K562 (cell line): ENCODE data around the gene ROS1. TPM values are rescaled to one million over a fixed set of nuclear protein-coding genes. Genes with fewer than 3 reads are reported as not detected.

Source experiments
- ATAC-seq: fragments of 200-7000 bp; cut with Tn5 transposase; 3 replicates; pipeline ENCODE4 v1.9.1; 2020; ENCODE audit warnings: moderate library complexity
- BruUV-seq: library from RNA; stranded (reverse); fragments of 400-500 nt; replicated peaks from 2 replicates; lab custom pipeline; 2021; lab: Mats Ljungman, UMichigan
- CTCF ChIA-PET: fragments of 300-600 bp; formaldehyde crosslinking; extraction: SDS; loops from one replicate; lab custom pipeline; 2021; ENCODE audit warnings: low intra/inter-chr PET ratio; lab: Yijun Ruan, JAX
- POLR2A ChIA-PET: fragments of 300-600, 350-650 bp; sonication (Branson Sonifier 250); formaldehyde crosslinking; extraction: SDS; loops from one replicate; lab custom pipeline; 2021; ENCODE audit warnings: antibody characterized with exemption, inconsistent platforms; lab: Yijun Ruan, JAX
- DNase-seq, 4 experiments: peaks; one replicate each; pipeline versions ENCODE4 v3.0.0 to v3.0.0-alpha.2; 2011 to 2018; ENCODE audit warnings: low spot score in 3 of 4, mixed read lengths in 3 of 4; ENCODE audit errors: extremely low read depth in 1 of 4
- FAIRE-seq: peaks from 2 replicates; lab custom pipeline; 2011; peaks lifted over from hg19 to GRCh38; lab: Jason Lieb, UNC
- H2AFZ ChIP-seq: 2 replicates; pipeline ENCODE4 v1.6.0; 2011; ENCODE audit warnings: low read depth, low read length, control low read depth, inconsistent platforms
- H3K27ac ChIP-seq: fragments of 200-600 bp; 3 replicates; pipeline ENCODE4 v1.8.0; 2011; ENCODE audit warnings: low read depth, mild to moderate bottlenecking, control low read depth, inconsistent platforms, low read length, moderate library complexity, mixed read lengths; ENCODE audit errors: extremely low read depth
- H3K27me3 ChIP-seq, 2 experiments: fragments of 300-600 bp in 1 of 2; 2 replicates in 1 of 2; 3 replicates in 1 of 2; pipeline versions ENCODE4 v1.6.0 to v1.8.0; 2011; ENCODE audit warnings: inconsistent platforms in 2 of 2, low read length in 2 of 2, mild to moderate bottlenecking in 1 of 2, mixed read lengths in 1 of 2, moderate library complexity in 1 of 2; ENCODE audit not compliant: control insufficient read depth in 2 of 2, insufficient read depth in 2 of 2
- H3K36me3 ChIP-seq: fragments of 300-600 bp; 3 replicates; pipeline ENCODE4 v1.8.0; 2011; ENCODE audit warnings: mild to moderate bottlenecking, low read length, inconsistent platforms; ENCODE audit not compliant: control insufficient read depth, insufficient read depth
- H3K4me1 ChIP-seq, 2 experiments: fragments of 200-600 bp in 1 of 2; replicated peaks in 1 of 2; 2 replicates in 1 of 2; 3 replicates in 1 of 2; pipeline versions ENCODE4 v1.5.1 to v1.8.0; 2011; ENCODE audit warnings: inconsistent platforms in 2 of 2, low read length in 2 of 2, mild to moderate bottlenecking in 1 of 2, mixed read lengths in 1 of 2, moderate library complexity in 1 of 2; ENCODE audit not compliant: control insufficient read depth in 2 of 2, insufficient read depth in 2 of 2
- H3K4me2 ChIP-seq: 2 replicates; pipeline ENCODE4 v1.6.1; 2011; ENCODE audit warnings: low read length, control low read depth, inconsistent platforms, mixed read lengths; ENCODE audit not compliant: insufficient read depth
- H3K4me3 ChIP-seq: fragments of 200-600 bp; sonication (generic), shearing (Covaris generic); 2 replicates; pipeline ENCODE4 v1.5.1; 2016; ENCODE audit warnings: control low read depth, inconsistent platforms
- H3K79me2 ChIP-seq: fragments of 200-600 bp; 3 replicates; pipeline ENCODE4 v1.8.0; 2011; ENCODE audit warnings: low read length, inconsistent platforms; ENCODE audit not compliant: control insufficient read depth, insufficient read depth
- H3K9ac ChIP-seq, 2 experiments: 2 replicates each; pipeline versions ENCODE4 v1.6.0 to v1.6.1; 2011; ENCODE audit warnings: low read depth in 2 of 2, low read length in 2 of 2, control low read depth in 1 of 2, inconsistent platforms in 1 of 2, mild to moderate bottlenecking in 1 of 2, mixed read lengths in 1 of 2; ENCODE audit not compliant: insufficient read depth in 1 of 2
- H3K9me1 ChIP-seq: one replicate; pipeline ENCODE4 v1.6.0; 2011; ENCODE audit warnings: inconsistent platforms, mild to moderate bottlenecking, low read length, moderate library complexity; ENCODE audit not compliant: control insufficient read depth, insufficient read depth
- H3K9me3 ChIP-seq: replicated peaks from 2 replicates; pipeline ENCODE4 v1.5.1; 2011; ENCODE audit warnings: low read depth, low read length, inconsistent platforms; ENCODE audit not compliant: control insufficient read depth, insufficient read depth
- H4K20me1 ChIP-seq: replicated peaks from 2 replicates; pipeline ENCODE4 v1.6.1; 2011; ENCODE audit warnings: low read length, inconsistent platforms, mixed read lengths; ENCODE audit not compliant: control insufficient read depth, insufficient read depth
- BRCA1 ChIP-seq, 2 experiments: fragments of 450-650 bp in 1 of 2; sonication (generic) in 1 of 2; formaldehyde crosslinking in 1 of 2; IDR thresholded peaks; 2 replicates each; pipeline versions ENCODE4 v1.5.0 to v1.6.1; 2017 to 2020; ENCODE audit warnings: mild to moderate bottlenecking in 1 of 2, missing genetic modification reagents in 1 of 2
- CHD1 ChIP-seq: fragments of 200-600 bp; sonication (generic); IDR thresholded peaks from one replicate; pipeline ENCODE4 v1.6.1; 2012; ENCODE audit warnings: mild to moderate bottlenecking, moderate library complexity, low read length, inconsistent platforms
- E2F3 ChIP-seq: fragments of 250-450 bp; sonication (Bioruptor Pico); IDR thresholded peaks from 2 replicates; pipeline ENCODE4 v1.4.0; 2020; ENCODE audit warnings: mild to moderate bottlenecking
- IFI16 ChIP-seq: fragments of 250-450 bp; sonication (Bioruptor Pico); IDR thresholded peaks from 2 replicates; pipeline ENCODE4 v2.1.2; 2022; ENCODE audit warnings: mild to moderate bottlenecking, inconsistent platforms
- MCM3 ChIP-seq: fragments of 450-650 bp; IDR thresholded peaks from 2 replicates; pipeline ENCODE4 v1.6.1; 2016
- SIRT6 ChIP-seq: IDR thresholded peaks from one replicate; pipeline ENCODE4 v1.6.1; 2012; ENCODE audit warnings: low read depth, mild to moderate bottlenecking, control low read depth, inconsistent platforms, low read length, moderate library complexity
- SIX5 ChIP-seq, 2 experiments: IDR thresholded peaks; 2 replicates each; pipeline ENCODE4 v1.6.1; 2011; ENCODE audit warnings: low read length in 2 of 2, borderline replicate concordance in 1 of 2, low read depth in 1 of 2, mild to moderate bottlenecking in 1 of 2, moderate library complexity in 1 of 2; ENCODE audit not compliant: insufficient read depth in 1 of 2
- ZNF778 ChIP-seq: fragments of 450-650 bp; formaldehyde crosslinking; IDR thresholded peaks from 2 replicates; pipeline ENCODE4 v1.4.0; 2020; ENCODE audit warnings: mild to moderate bottlenecking, moderate library complexity
- ZZZ3 ChIP-seq: fragments of 450-650 bp; IDR thresholded peaks from 2 replicates; pipeline ENCODE4 v1.6.1; 2016; ENCODE audit warnings: antibody characterized with exemption, mild to moderate bottlenecking, moderate library complexity
- WGBS: fragments of 100-300 bp; shearing (Covaris generic); methylation state at CpG from one replicate; pipeline ENCODE4 v1.1.6; 2016; ENCODE audit warnings: low coverage, mixed read lengths; ENCODE audit not compliant: insufficient coverage; ENCODE audit errors: missing lambda C conversion rate; 5-methylcytosine and 5-hydroxymethylcytosine counted together
- in situ Hi-C: fragments of 300-500 bp; cut with MboI; formaldehyde crosslinking; loops from 4 replicates; pipeline ENCODE4 v1.15.0; 2018; ENCODE audit warnings: inconsistent platforms, mixed read lengths
- intact Hi-C: fragments of 100-400 bp; cut with micrococcal nuclease; formaldehyde crosslinking; loops from 2 replicates; pipeline ENCODE4 v1.14.2; 2022
- polyA plus RNA-seq, 8 experiments: library from polyadenylated mRNA; depleted of rRNA in 4 of 8; stranded (reverse) in 5 of 8; unstranded in 3 of 8; fragments of >200 nt; fragmentation: Nextera tagmentation in 2 of 8; fragmentation: Illumina TruSeq in 1 of 8; extraction: Ambion mirVana in 2 of 8; extraction: Trizol in 1 of 8; gene quantifications; 2 replicates each; pipeline versions ENCODE4 v1.2.1 to v1.2.3, GENCODE V29; 2011 to 2014; ENCODE audit warnings: inconsistent platforms in 1 of 8, missing spikeins in 1 of 8
- total RNA-seq, 7 experiments: library from RNA; depleted of rRNA in 6 of 7; stranded (reverse); fragments of >200 nt in 6 of 7; fragmentation: Illumina TruSeq in 2 of 7; extraction: Trizol in 2 of 7; gene quantifications; 2 replicates each; pipeline versions ENCODE4 v1.2.1 to v1.2.3, GENCODE V29; 2011 to 2021; ENCODE audit warnings: low replicate concordance in 1 of 7
- TF ChIP-seq, protein P1 (sequence below): sonication (generic); formaldehyde crosslinking; IDR thresholded peaks from 2 replicates; pipeline ENCODE4 v1.4.0; 2020; ENCODE audit warnings: mild to moderate bottlenecking, missing genetic modification reagents
- TF ChIP-seq, protein P2 (sequence below): fragments of 450-650 bp; IDR thresholded peaks from 2 replicates; pipeline ENCODE4 v1.6.1; 2014; ENCODE audit warnings: low read depth, mild to moderate bottlenecking, moderate library complexity, borderline replicate concordance

The ROS1 gene
- total and polyA plus RNA-seq, 9 of the 15 experiments (the other 6 are each of a cell fraction or from before 2014, with no cell fraction given), result under 0.01 to 0.16 (median 0.04) TPM; not detected in 6

DNA sequence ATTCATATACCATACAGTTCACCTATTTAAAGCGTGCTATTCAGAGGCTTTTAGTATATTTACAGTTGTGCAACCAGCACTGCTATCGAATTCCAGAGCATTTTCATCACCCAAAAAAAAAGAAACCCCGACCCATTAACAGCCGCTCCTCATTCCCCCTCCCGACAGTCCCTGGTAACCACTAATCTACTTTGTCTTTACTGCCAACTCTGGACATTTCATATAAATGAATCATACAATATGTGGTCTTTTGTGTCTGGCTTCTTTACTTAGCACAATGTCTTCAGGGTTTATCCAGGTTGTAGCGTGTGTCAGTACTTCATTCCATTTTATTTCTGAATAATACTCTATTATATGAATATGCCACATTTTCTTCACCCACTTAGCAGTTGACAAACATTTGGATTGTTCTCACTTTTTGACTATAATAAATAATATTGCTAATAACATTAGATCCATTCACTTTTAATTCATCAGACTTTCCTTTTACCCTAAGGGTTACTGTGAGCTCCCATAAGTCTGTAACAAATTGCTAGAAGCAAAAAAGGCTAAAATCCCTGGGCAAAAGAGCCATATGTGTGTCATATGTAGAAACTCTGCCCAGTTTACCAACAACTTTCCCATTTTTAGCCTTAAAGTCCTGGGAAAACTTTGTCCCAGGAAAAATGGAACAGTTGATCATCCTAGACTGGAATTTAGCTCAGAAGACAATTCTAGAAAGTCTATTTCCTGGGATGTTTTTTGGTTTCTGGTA lies 23.2 kb upstream of the ROS1 start:
- BruUV-seq, result no TSS peak
- no peaks in the 10 kb centered on the region for H3K4me1 ChIP-seq
- FAIRE-seq, result no peak
- H3K36me3 ChIP-seq, result no peaks in the 10 kb centered on the region
- intact Hi-C loops, result loop anchor here (2.0 to 10.0 kb wide), 3 partner anchors 102 to 474 kb away; no protein-coding TSS in a partner anchor
- peaks cover 5 to 15% of the 10 kb centered on the region in 2 experiments; a peak in 3 of 5 replicates for H3K27me3 ChIP-seq
- CTCF ChIA-PET, result interaction anchor here (1.1 to 1.5 kb wide), 2 partner anchors 107 to 157 kb away, joined by 3 to 8 read pairs; no protein-coding TSS in a partner anchor
- TF ChIP-seq ZZZ3 (no peak), SIRT6 (no peak), ZNF778 (no peak), SIX5 (IDR thresholded peaks at IDR 0.05; ENCODE audit: borderline replicate concordance in 1 of 2, insufficient read depth in 1 of 2, low read depth in 1 of 2, low read length in 2 of 2) (no peak), BRCA1 (IDR thresholded peaks at IDR 0.05) (no peak), BRCA1 (CRISPR knock-in tag; IDR thresholded peaks at IDR 0.05) (no peak), IFI16 (CRISPR knock-in tag) (no peak), E2F3 (CRISPR knock-in tag) (no peak), CHD1 (no peak), MCM3 (no peak)
- TF ChIP-seq, protein P1, sequence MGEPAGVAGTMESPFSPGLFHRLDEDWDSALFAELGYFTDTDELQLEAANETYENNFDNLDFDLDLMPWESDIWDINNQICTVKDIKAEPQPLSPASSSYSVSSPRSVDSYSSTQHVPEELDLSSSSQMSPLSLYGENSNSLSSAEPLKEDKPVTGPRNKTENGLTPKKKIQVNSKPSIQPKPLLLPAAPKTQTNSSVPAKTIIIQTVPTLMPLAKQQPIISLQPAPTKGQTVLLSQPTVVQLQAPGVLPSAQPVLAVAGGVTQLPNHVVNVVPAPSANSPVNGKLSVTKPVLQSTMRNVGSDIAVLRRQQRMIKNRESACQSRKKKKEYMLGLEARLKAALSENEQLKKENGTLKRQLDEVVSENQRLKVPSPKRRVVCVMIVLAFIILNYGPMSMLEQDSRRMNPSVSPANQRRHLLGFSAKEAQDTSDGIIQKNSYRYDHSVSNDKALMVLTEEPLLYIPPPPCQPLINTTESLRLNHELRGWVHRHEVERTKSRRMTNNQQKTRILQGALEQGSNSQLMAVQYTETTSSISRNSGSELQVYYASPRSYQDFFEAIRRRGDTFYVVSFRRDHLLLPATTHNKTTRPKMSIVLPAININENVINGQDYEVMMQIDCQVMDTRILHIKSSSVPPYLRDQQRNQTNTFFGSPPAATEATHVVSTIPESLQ, result no peak
- TF ChIP-seq, protein P2, sequence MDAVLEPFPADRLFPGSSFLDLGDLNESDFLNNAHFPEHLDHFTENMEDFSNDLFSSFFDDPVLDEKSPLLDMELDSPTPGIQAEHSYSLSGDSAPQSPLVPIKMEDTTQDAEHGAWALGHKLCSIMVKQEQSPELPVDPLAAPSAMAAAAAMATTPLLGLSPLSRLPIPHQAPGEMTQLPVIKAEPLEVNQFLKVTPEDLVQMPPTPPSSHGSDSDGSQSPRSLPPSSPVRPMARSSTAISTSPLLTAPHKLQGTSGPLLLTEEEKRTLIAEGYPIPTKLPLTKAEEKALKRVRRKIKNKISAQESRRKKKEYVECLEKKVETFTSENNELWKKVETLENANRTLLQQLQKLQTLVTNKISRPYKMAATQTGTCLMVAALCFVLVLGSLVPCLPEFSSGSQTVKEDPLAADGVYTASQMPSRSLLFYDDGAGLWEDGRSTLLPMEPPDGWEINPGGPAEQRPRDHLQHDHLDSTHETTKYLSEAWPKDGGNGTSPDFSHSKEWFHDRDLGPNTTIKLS, result no peak
- TF ChIP-seq, all 486 proteins: peak for 0
- no peak for ATAC-seq
- Histone ChIP-seq H3K4me2 (no peak overlapping the region), H3K27ac (no peak overlapping the region), H3K9me1 (peaks cover 2% of the 10 kb centered on the region), H3K9ac (no peak overlapping the region), H3K4me3 (no peak overlapping the region), H3K9me3 (no peaks in the 10 kb centered on the region), H3K79me2 (no peaks in the 10 kb centered on the region), H2AFZ (no peak overlapping the region), H4K20me1 (no peaks in the 10 kb centered on the region)
- in situ Hi-C loops, result no loop called here
- WGBS, result 0% methylated on average over 6 of the region's 6 CpGs
- POLR2A ChIA-PET, result no interaction called here
- no peak for DNase-seq
